MM.1S (cell line): ENCODE data around the gene NUDT8.

Experiments used
- DNase-seq: peaks from one replicate; pipeline ENCODE4 v3.0.0-alpha.2; 2015
- H2AFZ ChIP-seq: fragments of 300-600 bp; sonication (generic); 2 replicates; pipeline ENCODE4 v1.6.0; 2016; ENCODE audit warnings: antibody characterized with exemption, low read length
- H3F3A ChIP-seq: fragments of 300-600 bp; sonication (generic); 2 replicates; pipeline ENCODE4 v1.6.1; 2016; ENCODE audit warnings: mild to moderate bottlenecking, antibody characterized with exemption, low read length, moderate library complexity, mixed read lengths; ENCODE audit not compliant: insufficient read depth
- H3K27ac ChIP-seq: fragments of 300-600 bp; sonication (generic); 2 replicates; pipeline ENCODE4 v1.5.1; 2016; ENCODE audit warnings: mild to moderate bottlenecking, low read length
- H3K27me3 ChIP-seq: fragments of 300-600 bp; sonication (generic); replicated peaks from 2 replicates; pipeline ENCODE4 v1.6.0; 2016; ENCODE audit warnings: low read length; ENCODE audit not compliant: insufficient read depth
- H3K36me3 ChIP-seq: fragments of 300-600 bp; sonication (generic); replicated peaks from 2 replicates; pipeline ENCODE4 v1.6.1; 2016; ENCODE audit warnings: mild to moderate bottlenecking, low read length, mixed read lengths; ENCODE audit not compliant: insufficient read depth
- H3K4me1 ChIP-seq: fragments of 300-600 bp; sonication (generic); 2 replicates; pipeline ENCODE4 v1.6.1; 2016; ENCODE audit warnings: low read length, mixed read lengths
- H3K4me2 ChIP-seq: fragments of 300-600 bp; sonication (generic); 2 replicates; pipeline ENCODE4 v1.6.0; 2016; ENCODE audit warnings: low read depth, low read length
- H3K4me3 ChIP-seq: fragments of 300-600 bp; sonication (generic); 2 replicates; pipeline ENCODE4 v1.5.1; 2016; ENCODE audit warnings: low read length, mixed read lengths
- H3K79me2 ChIP-seq: fragments of 300-600 bp; sonication (generic); 2 replicates; pipeline ENCODE4 v1.6.1; 2016; ENCODE audit warnings: mixed run types, low read length, mixed read lengths
- H3K9ac ChIP-seq: fragments of 300-600 bp; sonication (generic); 2 replicates; pipeline ENCODE4 v1.6.1; 2016; ENCODE audit warnings: low read length, mixed read lengths
- H3K9me2 ChIP-seq: fragments of 300-600 bp; sonication (generic); replicated peaks from 2 replicates; pipeline ENCODE4 v1.6.1; 2016; ENCODE audit warnings: mild to moderate bottlenecking, low read length, mixed read lengths; ENCODE audit not compliant: insufficient read depth
- H3K9me3 ChIP-seq: fragments of 300-600 bp; sonication (generic); replicated peaks from 2 replicates; pipeline ENCODE4 v1.6.1; 2016; ENCODE audit warnings: mild to moderate bottlenecking, low read length, mixed read lengths; ENCODE audit not compliant: insufficient read depth
- H4K20me1 ChIP-seq: fragments of 300-600 bp; sonication (generic); 2 replicates; pipeline ENCODE4 v1.6.1; 2016; ENCODE audit warnings: mild to moderate bottlenecking, low read length, moderate library complexity, mixed read lengths; ENCODE audit not compliant: insufficient read depth
- EZH2 ChIP-seq: fragments of 300-600 bp; sonication (generic); optimal IDR thresholded peaks from 2 replicates; pipeline ENCODE3; 2017; ENCODE audit warnings: low read depth, mild to moderate bottlenecking, antibody characterized with exemption, low read length, mixed read lengths
- EZH2phosphoT487 ChIP-seq: fragments of 300-600 bp; sonication (generic); IDR thresholded peaks from 2 replicates; pipeline ENCODE4 v1.6.1; 2018; ENCODE audit warnings: antibody characterized with exemption, low read length
- TF ChIP-seq, protein P1 (sequence below): fragments of 300-600 bp; sonication (generic); IDR thresholded peaks from 2 replicates; pipeline ENCODE4 v1.5.1; 2016; ENCODE audit warnings: antibody characterized with exemption, low read length, mixed read lengths

The NUDT8 gene

DNA sequence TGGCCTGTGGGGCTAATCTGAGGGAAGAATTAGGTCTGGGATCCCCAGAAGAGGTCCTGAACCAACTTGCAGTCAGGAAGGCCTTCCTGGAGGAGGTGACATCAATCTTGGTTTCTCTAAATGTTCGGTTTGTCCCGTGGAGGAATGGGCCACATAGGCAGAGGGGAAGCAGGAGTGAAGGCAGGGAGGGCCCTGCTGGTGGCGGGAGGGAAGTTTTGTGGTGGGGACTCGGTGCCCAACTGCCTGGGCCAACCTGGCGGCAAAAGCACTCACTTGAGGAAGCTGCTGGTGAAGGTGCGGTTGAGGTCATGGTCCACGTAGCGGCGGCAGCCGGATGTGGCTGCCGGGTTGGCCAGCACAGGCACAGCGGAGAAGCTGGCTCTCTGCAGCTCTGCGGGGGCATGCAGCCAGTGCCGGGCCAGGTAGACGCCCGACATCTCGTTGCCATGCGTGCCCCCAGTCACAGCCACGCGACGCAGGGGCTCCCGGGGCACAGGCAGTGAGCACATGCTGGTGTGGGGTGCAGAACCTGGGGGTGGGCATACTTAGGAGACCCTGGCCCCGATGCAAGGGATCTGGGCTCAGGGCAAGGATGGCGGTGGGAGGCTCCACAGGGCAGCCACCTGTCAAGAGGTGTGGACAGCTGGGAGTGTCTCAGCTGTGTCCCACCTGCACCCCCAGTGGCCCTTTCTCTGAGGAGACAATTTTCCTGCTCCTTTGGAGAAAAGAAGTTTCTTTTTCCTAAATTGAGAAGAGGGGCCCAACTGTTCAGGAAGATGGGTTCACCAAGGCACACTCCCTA is 17.0 kb upstream of the NUDT8 start:
- Histone ChIP-seq H3K9me2 (no peaks in the 10 kb centered on the region), H2AFZ (peak overlapping the region; percentile 59), H3K27ac (peak overlapping the region; percentile 1; the same call in 1 of the 2 replicates), H3K27me3 (no peaks in the 10 kb centered on the region), H3F3A (peaks cover 21% of the 10 kb centered on the region), H4K20me1 (no peaks in the 10 kb centered on the region), H3K9ac (no peak overlapping the region), H3K4me3 (no peak overlapping the region), H3K36me3 (no peaks in the 10 kb centered on the region), H3K9me3 (no peaks in the 10 kb centered on the region), H3K79me2 (no peaks in the 10 kb centered on the region), H3K4me2 (peak overlapping the region; percentile 38), H3K4me1 (peaks cover 36% of the 10 kb centered on the region)
- TF ChIP-seq, protein P1, sequence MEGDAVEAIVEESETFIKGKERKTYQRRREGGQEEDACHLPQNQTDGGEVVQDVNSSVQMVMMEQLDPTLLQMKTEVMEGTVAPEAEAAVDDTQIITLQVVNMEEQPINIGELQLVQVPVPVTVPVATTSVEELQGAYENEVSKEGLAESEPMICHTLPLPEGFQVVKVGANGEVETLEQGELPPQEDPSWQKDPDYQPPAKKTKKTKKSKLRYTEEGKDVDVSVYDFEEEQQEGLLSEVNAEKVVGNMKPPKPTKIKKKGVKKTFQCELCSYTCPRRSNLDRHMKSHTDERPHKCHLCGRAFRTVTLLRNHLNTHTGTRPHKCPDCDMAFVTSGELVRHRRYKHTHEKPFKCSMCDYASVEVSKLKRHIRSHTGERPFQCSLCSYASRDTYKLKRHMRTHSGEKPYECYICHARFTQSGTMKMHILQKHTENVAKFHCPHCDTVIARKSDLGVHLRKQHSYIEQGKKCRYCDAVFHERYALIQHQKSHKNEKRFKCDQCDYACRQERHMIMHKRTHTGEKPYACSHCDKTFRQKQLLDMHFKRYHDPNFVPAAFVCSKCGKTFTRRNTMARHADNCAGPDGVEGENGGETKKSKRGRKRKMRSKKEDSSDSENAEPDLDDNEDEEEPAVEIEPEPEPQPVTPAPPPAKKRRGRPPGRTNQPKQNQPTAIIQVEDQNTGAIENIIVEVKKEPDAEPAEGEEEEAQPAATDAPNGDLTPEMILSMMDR: no peak; the same call in 1 of the 2 replicates
- TF ChIP-seq EZH2: no peak
- no peak for TF ChIP-seq EZH2phosphoT487
- peak; percentile 84 for DNase-seq

DNA sequence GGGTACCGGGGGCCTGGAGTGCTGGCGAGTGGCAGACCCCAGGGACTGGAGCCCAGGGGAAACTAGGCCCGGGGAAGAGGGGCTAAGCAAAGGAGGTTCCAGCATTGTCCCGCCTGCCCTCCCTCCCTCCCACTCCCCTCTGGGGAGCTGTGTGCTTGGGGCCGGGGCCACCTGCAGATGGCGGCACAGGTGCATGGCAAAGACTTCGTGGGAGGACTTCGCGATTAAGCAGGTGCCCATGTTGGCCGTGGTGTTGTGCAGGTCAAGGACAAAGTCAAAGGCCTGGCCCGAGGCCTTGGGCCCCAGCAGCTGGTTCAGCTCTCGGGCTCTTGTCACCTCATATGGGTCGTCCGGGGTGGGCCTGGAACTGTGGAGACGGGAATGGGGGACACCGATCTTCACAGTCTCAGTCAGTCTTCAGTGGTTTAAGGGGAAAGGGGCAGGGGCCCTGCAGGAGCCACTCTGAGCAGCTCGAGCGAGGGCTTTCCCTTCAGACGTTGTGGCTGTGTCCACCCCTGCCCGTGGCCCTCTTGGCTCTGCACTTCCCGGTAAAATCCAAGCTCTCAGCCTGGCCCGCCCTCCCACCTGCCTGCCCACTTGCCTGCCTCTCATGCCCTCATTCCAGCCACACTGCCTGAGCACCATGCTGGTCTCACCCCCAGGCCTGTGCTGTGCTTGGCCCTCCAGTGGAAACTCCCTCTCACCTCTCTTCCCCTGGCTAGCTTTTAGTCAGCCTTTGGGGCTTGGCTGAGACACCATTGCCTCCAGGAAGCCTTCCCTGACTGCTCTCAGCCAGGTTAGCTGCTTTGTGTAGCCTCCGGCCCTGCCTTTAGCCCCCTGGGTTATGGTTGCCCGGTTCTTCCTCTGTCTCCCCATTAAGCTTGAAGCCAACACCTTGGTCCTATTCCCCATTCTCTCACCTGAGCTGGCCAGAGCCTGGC is 16.1 kb upstream of the NUDT8 start:
- Histone ChIP-seq H3K27ac (peak overlapping the region; percentile 1; the same call in 1 of the 2 replicates), H3K9ac (no peak overlapping the region), H3K4me1 (peaks cover 36% of the 10 kb centered on the region), H3K27me3 (peaks cover 5% of the 10 kb centered on the region; the same call in 1 of the 2 replicates), H2AFZ (peak overlapping the region; percentile 59), H3K4me2 (peak overlapping the region; percentile 38; the same call in 1 of the 2 replicates), H3K9me3 (no peaks in the 10 kb centered on the region), H3K79me2 (no peaks in the 10 kb centered on the region), H3K9me2 (no peaks in the 10 kb centered on the region), H4K20me1 (no peaks in the 10 kb centered on the region), H3F3A (peaks cover 21% of the 10 kb centered on the region), H3K4me3 (no peak overlapping the region), H3K36me3 (no peaks in the 10 kb centered on the region)
- TF ChIP-seq EZH2phosphoT487: no peak
- no peak for TF ChIP-seq EZH2
- TF ChIP-seq, protein P1: no peak
- DNase-seq: no peak

DNA sequence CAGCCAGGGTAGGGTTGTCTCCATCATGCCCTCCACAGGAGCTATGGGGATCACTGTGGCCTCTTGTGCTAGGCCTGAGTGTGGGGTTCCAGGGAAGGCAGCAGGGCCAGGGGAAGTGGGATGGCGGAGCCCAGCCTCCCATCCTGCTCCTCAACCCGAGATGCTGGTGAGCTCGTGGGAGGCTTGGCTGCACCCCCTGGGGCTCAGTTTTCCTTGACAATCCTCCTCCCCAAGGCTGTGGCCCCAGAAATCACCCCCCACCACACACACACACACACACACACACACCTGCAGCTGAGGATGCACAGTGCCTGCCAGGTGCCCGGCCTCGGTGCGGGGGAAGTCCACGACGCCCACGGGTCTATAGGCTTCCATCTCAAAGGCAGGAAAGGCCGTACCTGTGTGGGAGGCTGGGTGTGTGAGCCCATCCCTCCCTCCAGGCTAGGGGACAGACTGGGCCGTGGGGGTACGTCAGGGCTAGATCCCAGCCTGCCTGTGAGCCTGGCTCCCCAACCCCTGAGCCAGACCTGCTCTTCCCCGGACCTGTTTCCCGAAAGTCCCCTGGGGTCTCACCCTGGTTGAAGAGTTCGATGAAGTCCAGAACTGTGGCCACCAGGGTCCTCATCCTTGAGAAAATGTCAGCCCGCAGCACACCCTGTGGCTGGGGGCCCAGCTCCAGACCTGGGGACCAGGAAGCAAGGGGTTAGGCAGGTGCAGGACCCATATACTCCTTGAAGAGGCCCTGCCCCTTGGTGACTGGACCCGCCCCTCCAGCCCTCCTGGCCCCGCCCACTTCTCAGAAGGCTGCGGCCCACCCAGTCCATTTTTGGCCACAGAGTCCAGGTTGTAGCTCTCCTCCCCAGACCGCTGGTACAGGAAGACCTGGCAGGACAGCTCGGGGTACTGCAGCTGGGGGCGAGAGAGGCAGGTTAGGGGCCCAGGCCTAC is 15.0 kb upstream of the NUDT8 start:
- Histone ChIP-seq H3K79me2 (no peaks in the 10 kb centered on the region), H3K9me3 (no peaks in the 10 kb centered on the region), H3F3A (peaks cover 15% of the 10 kb centered on the region), H3K27ac (no peak overlapping the region), H3K4me2 (no peak overlapping the region), H3K27me3 (peaks cover 12% of the 10 kb centered on the region), H3K9ac (no peak overlapping the region), H2AFZ (no peak overlapping the region), H4K20me1 (no peaks in the 10 kb centered on the region), H3K36me3 (no peaks in the 10 kb centered on the region), H3K9me2 (no peaks in the 10 kb centered on the region), H3K4me1 (peaks cover 38% of the 10 kb centered on the region), H3K4me3 (no peak overlapping the region)
- DNase-seq: no peak
- no peak for TF ChIP-seq EZH2
- TF ChIP-seq, protein P1: no peak
- TF ChIP-seq EZH2phosphoT487: no peak
